ENCODE results near the gene ETV2.
"Not testable (repeated sequence)": the region's sequence is repeated elsewhere in the genome, so short reads cannot be mapped to it uniquely, and the experiment has no call there.

Gene ETV2

GRCh38 chr19:35641515-35642151, at the start of gene ETV2:
ETV2 (plus strand) TSS chr19:35641745; CDS start chr19:35642461, 716 bp downstream.
- Histone ChIP-seq H3K9ac (ENCODE audit: low read length) (peak within 1 kb of the TSS; percentile 49), H3K4me3 (ENCODE audit: low read depth, low read length) (peak within 1 kb of the TSS; percentile 39), H3K36me3 (ENCODE audit: control insufficient read depth, insufficient read depth, low read length) (peaks cover 19% of the 10 kb centered on the region), H3K27me3 (ENCODE audit: control insufficient read depth, insufficient read depth, low read length) (peaks cover 8% of the 10 kb centered on the region; the same call in 1 of the 2 replicates), H3K4me1 (ENCODE audit: control insufficient read depth, insufficient read depth, low read length) (peaks cover 41% of the 10 kb centered on the region), H3K9me3 (ENCODE audit: control insufficient read depth, insufficient read depth, low read depth, low read length) (no peaks in the 10 kb centered on the region), H3K27ac (ENCODE audit: low read depth, low read length) (peak within 1 kb of the TSS; percentile 73; the same call in 1 of the 2 replicates)

GRCh38 chr19:35592226-35592625, 49.3 kb upstream of the ETV2 start:
- Histone ChIP-seq H3K9me3 (ENCODE audit: control insufficient read depth, insufficient read depth, low read depth, low read length) (no peaks in the 10 kb centered on the region), H3K4me1 (ENCODE audit: control insufficient read depth, insufficient read depth, low read length) (no peaks in the 10 kb centered on the region), H3K4me3 (ENCODE audit: low read depth, low read length) (no peak overlapping the region), H3K27ac (ENCODE audit: low read depth, low read length) (no peak overlapping the region), H3K36me3 (ENCODE audit: control insufficient read depth, insufficient read depth, low read length) (no peaks in the 10 kb centered on the region), H3K9ac (ENCODE audit: low read length) (no peak overlapping the region), H3K27me3 (ENCODE audit: control insufficient read depth, insufficient read depth, low read length) (peaks cover 5% of the 10 kb centered on the region; the same call in 1 of the 2 replicates)

- not testable (repeated sequence) for H3K27me3 ChIP-seq (ENCODE audit: control insufficient read depth, insufficient read depth, low read length); H3K4me3 ChIP-seq (ENCODE audit: low read depth, low read length); H3K9me3 ChIP-seq (ENCODE audit: control insufficient read depth, insufficient read depth, low read depth, low read length); H3K27ac ChIP-seq (ENCODE audit: low read depth, low read length); H3K4me1 ChIP-seq (ENCODE audit: control insufficient read depth, insufficient read depth, low read length); H3K9ac ChIP-seq (ENCODE audit: low read length); H3K36me3 ChIP-seq (ENCODE audit: control insufficient read depth, insufficient read depth, low read length)
Observed at GRCh38 chr19:35595026-35595425, 46.5 kb upstream of the ETV2 start.

- no peaks in the 10 kb centered on the region for H3K36me3 ChIP-seq (ENCODE audit: control insufficient read depth, insufficient read depth, low read length)
- H3K9me3 ChIP-seq (ENCODE audit: control insufficient read depth, insufficient read depth, low read depth, low read length) = no peaks in the 10 kb centered on the region
- H3K9ac ChIP-seq (ENCODE audit: low read length) = no peak overlapping the region
- H3K4me3 ChIP-seq (ENCODE audit: low read depth, low read length) = no peak overlapping the region
- no peak overlapping the region for H3K27ac ChIP-seq (ENCODE audit: low read depth, low read length)
- no peaks in the 10 kb centered on the region; the same call in 1 of the 2 replicates for H3K27me3 ChIP-seq (ENCODE audit: control insufficient read depth, insufficient read depth, low read length)
- no peaks in the 10 kb centered on the region for H3K4me1 ChIP-seq (ENCODE audit: control insufficient read depth, insufficient read depth, low read length)
Observed at GRCh38 chr19:35595928-35596327, 45.6 kb upstream of the ETV2 start.

- no peaks in the 10 kb centered on the region for H3K9me3 ChIP-seq (ENCODE audit: control insufficient read depth, insufficient read depth, low read depth, low read length)
- H3K4me1 ChIP-seq (ENCODE audit: control insufficient read depth, insufficient read depth, low read length) = no peaks in the 10 kb centered on the region
- no peak overlapping the region for H3K4me3 ChIP-seq (ENCODE audit: low read depth, low read length)
- H3K9ac ChIP-seq (ENCODE audit: low read length) = no peak overlapping the region
- no peak overlapping the region for H3K27ac ChIP-seq (ENCODE audit: low read depth, low read length)
- no peaks in the 10 kb centered on the region; the same call in 1 of the 2 replicates for H3K27me3 ChIP-seq (ENCODE audit: control insufficient read depth, insufficient read depth, low read length)
- no peaks in the 10 kb centered on the region for H3K36me3 ChIP-seq (ENCODE audit: control insufficient read depth, insufficient read depth, low read length)
Observed at GRCh38 chr19:35596366-35596999, 45.1 kb upstream of the ETV2 start.

- peaks cover 8% of the 10 kb centered on the region for H3K9me3 ChIP-seq (ENCODE audit: control insufficient read depth, insufficient read depth, low read depth, low read length)
- H3K4me1 ChIP-seq (ENCODE audit: control insufficient read depth, insufficient read depth, low read length) = no peaks in the 10 kb centered on the region
- no peak overlapping the region for H3K9ac ChIP-seq (ENCODE audit: low read length)
- H3K4me3 ChIP-seq (ENCODE audit: low read depth, low read length) = no peak overlapping the region
- no peaks in the 10 kb centered on the region; the same call in 1 of the 2 replicates for H3K27me3 ChIP-seq (ENCODE audit: control insufficient read depth, insufficient read depth, low read length)
- no peaks in the 10 kb centered on the region for H3K36me3 ChIP-seq (ENCODE audit: control insufficient read depth, insufficient read depth, low read length)
- no peak overlapping the region for H3K27ac ChIP-seq (ENCODE audit: low read depth, low read length)
Observed at GRCh38 chr19:35601971-35602370, 39.6 kb upstream of the ETV2 start.

GRCh38 chr19:35604436-35604835, 37.1 kb upstream of the ETV2 start:
- not testable (repeated sequence) for H3K27ac ChIP-seq (ENCODE audit: low read depth, low read length); H3K4me1 ChIP-seq (ENCODE audit: control insufficient read depth, insufficient read depth, low read length); H3K27me3 ChIP-seq (ENCODE audit: control insufficient read depth, insufficient read depth, low read length); H3K36me3 ChIP-seq (ENCODE audit: control insufficient read depth, insufficient read depth, low read length); H3K9ac ChIP-seq (ENCODE audit: low read length); H3K4me3 ChIP-seq (ENCODE audit: low read depth, low read length)
- peaks cover 23% of the 10 kb centered on the region for H3K9me3 ChIP-seq (ENCODE audit: control insufficient read depth, insufficient read depth, low read depth, low read length)

GRCh38 chr19:35607170-35607569, 34.4 kb upstream of the ETV2 start:
- not testable (repeated sequence) for H3K27me3 ChIP-seq (ENCODE audit: control insufficient read depth, insufficient read depth, low read length)

GRCh38 chr19:35607661-35608060, 33.9 kb upstream of the ETV2 start:
- Histone ChIP-seq H3K9me3 (ENCODE audit: control insufficient read depth, insufficient read depth, low read depth, low read length) (peaks cover 23% of the 10 kb centered on the region), H3K27ac (ENCODE audit: low read depth, low read length) (no peak overlapping the region), H3K4me3 (ENCODE audit: low read depth, low read length) (no peak overlapping the region), H3K36me3 (ENCODE audit: control insufficient read depth, insufficient read depth, low read length) (no peaks in the 10 kb centered on the region), H3K27me3 (ENCODE audit: control insufficient read depth, insufficient read depth, low read length) (no peaks in the 10 kb centered on the region), H3K9ac (ENCODE audit: low read length) (no peak overlapping the region), H3K4me1 (ENCODE audit: control insufficient read depth, insufficient read depth, low read length) (no peaks in the 10 kb centered on the region)

More at GRCh38 chr19:35607170-35607569, 34.4 kb upstream of the ETV2 start:
- not testable (repeated sequence) for H3K36me3 ChIP-seq (ENCODE audit: control insufficient read depth, insufficient read depth, low read length); H3K27ac ChIP-seq (ENCODE audit: low read depth, low read length); H3K9ac ChIP-seq (ENCODE audit: low read length); H3K4me3 ChIP-seq (ENCODE audit: low read depth, low read length); H3K4me1 ChIP-seq (ENCODE audit: control insufficient read depth, insufficient read depth, low read length)
- peaks cover 23% of the 10 kb centered on the region for H3K9me3 ChIP-seq (ENCODE audit: control insufficient read depth, insufficient read depth, low read depth, low read length)

GRCh38 chr19:35608251-35608650, 33.3 kb upstream of the ETV2 start:
- H3K9me3 ChIP-seq (ENCODE audit: control insufficient read depth, insufficient read depth, low read depth, low read length) = peaks cover 23% of the 10 kb centered on the region
- no peak overlapping the region for H3K27ac ChIP-seq (ENCODE audit: low read depth, low read length)
- H3K4me3 ChIP-seq (ENCODE audit: low read depth, low read length) = no peak overlapping the region
- H3K4me1 ChIP-seq (ENCODE audit: control insufficient read depth, insufficient read depth, low read length) = no peaks in the 10 kb centered on the region
- H3K36me3 ChIP-seq (ENCODE audit: control insufficient read depth, insufficient read depth, low read length) = no peaks in the 10 kb centered on the region
- H3K9ac ChIP-seq (ENCODE audit: low read length) = no peak overlapping the region
- no peaks in the 10 kb centered on the region for H3K27me3 ChIP-seq (ENCODE audit: control insufficient read depth, insufficient read depth, low read length)

- H3K27ac ChIP-seq (ENCODE audit: low read depth, low read length) = no peak overlapping the region
- H3K4me3 ChIP-seq (ENCODE audit: low read depth, low read length) = no peak overlapping the region
- H3K4me1 ChIP-seq (ENCODE audit: control insufficient read depth, insufficient read depth, low read length) = no peaks in the 10 kb centered on the region
- H3K9me3 ChIP-seq (ENCODE audit: control insufficient read depth, insufficient read depth, low read depth, low read length) = peaks cover 23% of the 10 kb centered on the region
- H3K27me3 ChIP-seq (ENCODE audit: control insufficient read depth, insufficient read depth, low read length) = no peaks in the 10 kb centered on the region
- H3K9ac ChIP-seq (ENCODE audit: low read length) = no peak overlapping the region
- H3K36me3 ChIP-seq (ENCODE audit: control insufficient read depth, insufficient read depth, low read length) = peaks cover 9% of the 10 kb centered on the region
Observed at GRCh38 chr19:35609851-35610353, 31.6 kb upstream of the ETV2 start.

Data from HUES6 (cell line).